Measurements from ENCODE around the gene CDC14A.

The CDC14A gene

GRCh38 chr1:100523038-100523652, 170.8 kb downstream of the CDC14A start:
- POLR2A ChIA-PET = no interaction called here
- no peak for TF ChIP-seq CTCF (IDR thresholded peaks at IDR 0.05; ENCODE audit: control extremely low read depth, extremely low read depth, low read depth, missing control alignments)
- CTCF ChIA-PET = interaction anchor here (0.8 to 1.5 kb wide), 5 partner anchors 9 to 345 kb away, joined by 3 to 7 read pairs (median 4); no protein-coding TSS in a partner anchor
- peak; percentile 37 for DNase-seq (ENCODE audit: extremely low spot score)

- no peak for TF ChIP-seq CTCF (IDR thresholded peaks at IDR 0.05; ENCODE audit: control extremely low read depth, extremely low read depth, low read depth, missing control alignments)
- POLR2A ChIA-PET = no interaction called here
- CTCF ChIA-PET = interaction anchor here (1.4 to 3.2 kb wide), 2 partner anchors 11 to 61 kb away, joined by 4 to 9 read pairs; no protein-coding TSS in a partner anchor
- no peak for DNase-seq (ENCODE audit: extremely low spot score)
Measured at GRCh38 chr1:100524355-100524754, 172.0 kb downstream of the CDC14A start.

GRCh38 chr1:100526894-100527293, 174.6 kb downstream of the CDC14A start:
- DNase-seq (ENCODE audit: extremely low spot score) = no peak
- TF ChIP-seq CTCF (IDR thresholded peaks at IDR 0.05; ENCODE audit: control extremely low read depth, extremely low read depth, low read depth, missing control alignments) = no peak
- ChIA-PET CTCF (interaction anchor here (1.0 to 3.2 kb wide), 4 partner anchors 16 to 63 kb away, joined by 3 to 9 read pairs (median 5); no protein-coding TSS in a partner anchor), POLR2A (no interaction called here)

GRCh38 chr1:100528871-100529270, 176.6 kb downstream of the CDC14A start:
- ChIA-PET CTCF (interaction anchor here (1.4 to 2.1 kb wide), 4 partner anchors 10 to 340 kb away, joined by 3 to 9 read pairs (median 4); no protein-coding TSS in a partner anchor), POLR2A (no interaction called here)
- no peak for TF ChIP-seq CTCF (IDR thresholded peaks at IDR 0.05; ENCODE audit: control extremely low read depth, extremely low read depth, low read depth, missing control alignments)
- no peak for DNase-seq (ENCODE audit: extremely low spot score)

- ChIA-PET POLR2A (no interaction called here), CTCF (interaction anchor here (1.5 to 4.4 kb wide), 5 partner anchors 10 to 338 kb away, joined by 3 to 25 read pairs (median 4); no protein-coding TSS in a partner anchor)
- TF ChIP-seq CTCF (IDR thresholded peaks at IDR 0.05; ENCODE audit: control extremely low read depth, extremely low read depth, low read depth, missing control alignments) = no peak
- DNase-seq (ENCODE audit: extremely low spot score) = no peak
Measured at GRCh38 chr1:100530141-100530540, 177.8 kb downstream of the CDC14A start.

GRCh38 chr1:100530880-100531487, 178.7 kb downstream of the CDC14A start:
- peak; percentile 28 for DNase-seq (ENCODE audit: extremely low spot score)
- ChIA-PET POLR2A (no interaction called here), CTCF (interaction anchor here (0.9 to 4.4 kb wide), 6 partner anchors 11 to 758 kb away, joined by 3 to 25 read pairs (median 4); no protein-coding TSS in a partner anchor)
- no peak for TF ChIP-seq CTCF (IDR thresholded peaks at IDR 0.05; ENCODE audit: control extremely low read depth, extremely low read depth, low read depth, missing control alignments)
